HEK293 (cell line): ENCODE measurements around the gene SLC6A11.

Source experiments
- CTCF ChIA-PET: fragments of 350-600 bp; formaldehyde crosslinking; extraction: SDS; loops from one replicate; lab custom pipeline; 2021; ENCODE audit warnings: antibody characterized with exemption; lab: Yijun Ruan, JAX
- POLR2A ChIA-PET: fragments of 300-600 bp; formaldehyde crosslinking; extraction: SDS; loops from one replicate; lab custom pipeline; 2020; ENCODE audit warnings: antibody characterized with exemption, inconsistent platforms; lab: Yijun Ruan, JAX
- H3K27ac ChIP-seq: fragments of 200-500 bp; sonication (Bioruptor generic); 2 replicates; pipeline ENCODE4 v1.5.1; 2014; ENCODE audit warnings: low read depth, low read length, control low read depth, inconsistent platforms; ENCODE audit errors: extremely low read depth
- H3K36me3 ChIP-seq, 2 experiments: fragments of 200-500 bp in 1 of 2; sonication (Bioruptor generic) in 1 of 2; 1 replicate in 1 of 2; 2 replicates in 1 of 2; pipeline ENCODE4 v1.5.1; 2014 to 2017; ENCODE audit warnings: inconsistent platforms in 2 of 2, low read length in 2 of 2; ENCODE audit not compliant: control insufficient read depth in 2 of 2, insufficient read depth in 1 of 2
- H3K4me1 ChIP-seq: fragments of 200-500 bp; sonication (Bioruptor generic); 2 replicates; pipeline ENCODE4 v1.5.1; 2014; ENCODE audit warnings: mild to moderate bottlenecking, low read length, inconsistent platforms; ENCODE audit not compliant: control insufficient read depth, insufficient read depth
- H3K4me3 ChIP-seq: 2 replicates; pipeline ENCODE4 v1.5.1; 2011; ENCODE audit warnings: low read depth, mild to moderate bottlenecking, control low read depth, low read length, moderate library complexity
- H3K9me3 ChIP-seq: fragments of 200-500 bp; sonication (Bioruptor generic); 2 replicates; pipeline ENCODE4 v1.5.1; 2014; ENCODE audit warnings: low read depth, low read length, inconsistent platforms; ENCODE audit not compliant: control insufficient read depth, insufficient read depth
- KLF17 ChIP-seq: fragments of 450-650 bp; formaldehyde crosslinking; IDR thresholded peaks from 2 replicates; pipeline ENCODE4 v1.5.1; 2016; ENCODE audit warnings: missing biosample characterization, missing genetic modification characterization
- KLF7 ChIP-seq: fragments of 450-650 bp; formaldehyde crosslinking; IDR thresholded peaks from 2 replicates; pipeline ENCODE4 v1.5.1; 2016; ENCODE audit warnings: missing biosample characterization, missing genetic modification characterization, borderline replicate concordance
- MEIS1 ChIP-seq: sonication (generic); formaldehyde crosslinking; IDR thresholded peaks from 2 replicates; pipeline ENCODE4 v1.8.1; 2022; ENCODE audit warnings: missing genetic modification reagents, mild to moderate bottlenecking, borderline replicate concordance
- MYNN ChIP-seq: fragments of 450-650 bp; formaldehyde crosslinking; IDR thresholded peaks from 2 replicates; pipeline ENCODE4 v1.5.1; 2016; ENCODE audit warnings: missing biosample characterization, missing genetic modification characterization, borderline replicate concordance
- ZNF133 ChIP-seq: fragments of 450-650 bp; formaldehyde crosslinking; IDR thresholded peaks from 2 replicates; pipeline ENCODE4 v1.5.1; 2016; ENCODE audit warnings: missing biosample characterization, missing genetic modification characterization
- ZNF404 ChIP-seq: fragments of 450-650 bp; formaldehyde crosslinking; IDR thresholded peaks from 2 replicates; pipeline ENCODE4 v1.5.1; 2017; ENCODE audit warnings: missing biosample characterization, missing genetic modification characterization
- ZNF416 ChIP-seq: fragments of 450-650 bp; formaldehyde crosslinking; IDR thresholded peaks from 2 replicates; pipeline ENCODE4 v1.5.1; 2016; ENCODE audit warnings: missing biosample characterization, missing genetic modification characterization
- ZNF488 ChIP-seq: fragments of 450-650 bp; formaldehyde crosslinking; IDR thresholded peaks from 2 replicates; pipeline ENCODE4 v1.5.1; 2016; ENCODE audit warnings: missing biosample characterization, missing genetic modification characterization
- ZNF660 ChIP-seq: fragments of 450-650 bp; IDR thresholded peaks from 2 replicates; pipeline ENCODE4 v1.5.1; 2018; ENCODE audit warnings: missing biosample characterization, mild to moderate bottlenecking, missing genetic modification characterization
- ZNF843 ChIP-seq: fragments of 450-650 bp; formaldehyde crosslinking; IDR thresholded peaks from 2 replicates; pipeline ENCODE4 v1.5.1; 2016; ENCODE audit warnings: missing biosample characterization, missing genetic modification characterization
- TF ChIP-seq, protein P1 (sequence below): fragments of 450-650 bp; formaldehyde crosslinking; conservative IDR thresholded peaks from 2 replicates; pipeline ENCODE4 v1.5.1; 2016; ENCODE audit warnings: low read depth, missing biosample characterization, missing genetic modification characterization
- TF ChIP-seq, protein P2 (sequence below): fragments of 450-650 bp; formaldehyde crosslinking; IDR thresholded peaks from 2 replicates; pipeline ENCODE4 v1.5.1; 2016; ENCODE audit warnings: missing biosample characterization, missing genetic modification characterization
- TF ChIP-seq, protein P3 (sequence below): fragments of 450-650 bp; formaldehyde crosslinking; IDR thresholded peaks from 2 replicates; pipeline ENCODE4 v1.5.1; 2017; ENCODE audit warnings: missing biosample characterization, missing genetic modification characterization
- TF ChIP-seq, protein P4 (sequence below): fragments of 450-650 bp; formaldehyde crosslinking; IDR thresholded peaks from 2 replicates; pipeline ENCODE4 v1.5.1; 2016; ENCODE audit warnings: missing biosample characterization, missing genetic modification characterization
- TF ChIP-seq, protein P5 (sequence below): fragments of 450-650 bp; formaldehyde crosslinking; IDR thresholded peaks from 2 replicates; pipeline ENCODE4 v1.5.1; 2016; ENCODE audit warnings: missing biosample characterization, missing genetic modification characterization
- TF ChIP-seq, protein P6 (sequence below): fragments of 450-650 bp; formaldehyde crosslinking; IDR thresholded peaks from 2 replicates; pipeline ENCODE4 v1.5.1; 2016; ENCODE audit warnings: missing biosample characterization, missing genetic modification characterization, borderline replicate concordance

Gene SLC6A11

GRCh38 chr3:10948326-10948725, 132.3 kb downstream of the SLC6A11 start (continued):
- TF ChIP-seq, protein P1, sequence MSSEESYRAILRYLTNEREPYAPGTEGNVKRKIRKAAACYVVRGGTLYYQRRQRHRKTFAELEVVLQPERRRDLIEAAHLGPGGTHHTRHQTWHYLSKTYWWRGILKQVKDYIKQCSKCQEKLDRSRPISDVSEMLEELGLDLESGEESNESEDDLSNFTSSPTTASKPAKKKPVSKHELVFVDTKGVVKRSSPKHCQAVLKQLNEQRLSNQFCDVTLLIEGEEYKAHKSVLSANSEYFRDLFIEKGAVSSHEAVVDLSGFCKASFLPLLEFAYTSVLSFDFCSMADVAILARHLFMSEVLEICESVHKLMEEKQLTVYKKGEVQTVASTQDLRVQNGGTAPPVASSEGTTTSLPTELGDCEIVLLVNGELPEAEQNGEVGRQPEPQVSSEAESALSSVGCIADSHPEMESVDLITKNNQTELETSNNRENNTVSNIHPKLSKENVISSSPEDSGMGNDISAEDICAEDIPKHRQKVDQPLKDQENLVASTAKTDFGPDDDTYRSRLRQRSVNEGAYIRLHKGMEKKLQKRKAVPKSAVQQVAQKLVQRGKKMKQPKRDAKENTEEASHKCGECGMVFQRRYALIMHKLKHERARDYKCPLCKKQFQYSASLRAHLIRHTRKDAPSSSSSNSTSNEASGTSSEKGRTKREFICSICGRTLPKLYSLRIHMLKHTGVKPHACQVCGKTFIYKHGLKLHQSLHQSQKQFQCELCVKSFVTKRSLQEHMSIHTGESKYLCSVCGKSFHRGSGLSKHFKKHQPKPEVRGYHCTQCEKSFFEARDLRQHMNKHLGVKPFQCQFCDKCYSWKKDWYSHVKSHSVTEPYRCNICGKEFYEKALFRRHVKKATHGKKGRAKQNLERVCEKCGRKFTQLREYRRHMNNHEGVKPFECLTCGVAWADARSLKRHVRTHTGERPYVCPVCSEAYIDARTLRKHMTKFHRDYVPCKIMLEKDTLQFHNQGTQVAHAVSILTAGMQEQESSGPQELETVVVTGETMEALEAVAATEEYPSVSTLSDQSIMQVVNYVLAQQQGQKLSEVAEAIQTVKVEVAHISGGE: no peak
- TF ChIP-seq, protein P2, sequence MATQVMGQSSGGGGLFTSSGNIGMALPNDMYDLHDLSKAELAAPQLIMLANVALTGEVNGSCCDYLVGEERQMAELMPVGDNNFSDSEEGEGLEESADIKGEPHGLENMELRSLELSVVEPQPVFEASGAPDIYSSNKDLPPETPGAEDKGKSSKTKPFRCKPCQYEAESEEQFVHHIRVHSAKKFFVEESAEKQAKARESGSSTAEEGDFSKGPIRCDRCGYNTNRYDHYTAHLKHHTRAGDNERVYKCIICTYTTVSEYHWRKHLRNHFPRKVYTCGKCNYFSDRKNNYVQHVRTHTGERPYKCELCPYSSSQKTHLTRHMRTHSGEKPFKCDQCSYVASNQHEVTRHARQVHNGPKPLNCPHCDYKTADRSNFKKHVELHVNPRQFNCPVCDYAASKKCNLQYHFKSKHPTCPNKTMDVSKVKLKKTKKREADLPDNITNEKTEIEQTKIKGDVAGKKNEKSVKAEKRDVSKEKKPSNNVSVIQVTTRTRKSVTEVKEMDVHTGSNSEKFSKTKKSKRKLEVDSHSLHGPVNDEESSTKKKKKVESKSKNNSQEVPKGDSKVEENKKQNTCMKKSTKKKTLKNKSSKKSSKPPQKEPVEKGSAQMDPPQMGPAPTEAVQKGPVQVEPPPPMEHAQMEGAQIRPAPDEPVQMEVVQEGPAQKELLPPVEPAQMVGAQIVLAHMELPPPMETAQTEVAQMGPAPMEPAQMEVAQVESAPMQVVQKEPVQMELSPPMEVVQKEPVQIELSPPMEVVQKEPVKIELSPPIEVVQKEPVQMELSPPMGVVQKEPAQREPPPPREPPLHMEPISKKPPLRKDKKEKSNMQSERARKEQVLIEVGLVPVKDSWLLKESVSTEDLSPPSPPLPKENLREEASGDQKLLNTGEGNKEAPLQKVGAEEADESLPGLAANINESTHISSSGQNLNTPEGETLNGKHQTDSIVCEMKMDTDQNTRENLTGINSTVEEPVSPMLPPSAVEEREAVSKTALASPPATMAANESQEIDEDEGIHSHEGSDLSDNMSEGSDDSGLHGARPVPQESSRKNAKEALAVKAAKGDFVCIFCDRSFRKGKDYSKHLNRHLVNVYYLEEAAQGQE (tag by site-specific recombination): no peak
- TF ChIP-seq MYNN (tag by site-specific recombination): no peak
- TF ChIP-seq MEIS1 (CRISPR knock-in tag): no peak
- TF ChIP-seq ZNF133 (tag by site-specific recombination): no peak
- TF ChIP-seq ZNF488 (tag by site-specific recombination): no peak

- H3K27ac ChIP-seq: no peak overlapping the region
- no peaks in the 10 kb centered on the region for H3K9me3 ChIP-seq
- ChIA-PET CTCF (interaction anchor here (0.9 to 11.2 kb wide), 3 partner anchors 9 to 191 kb away, joined by 3 to 142 read pairs (median 4); no protein-coding TSS in a partner anchor), POLR2A (no interaction called here)
- no peaks in the 10 kb centered on the region for H3K36me3 ChIP-seq
- H3K4me3 ChIP-seq: no peak overlapping the region
- no peaks in the 10 kb centered on the region for H3K4me1 ChIP-seq
- TF ChIP-seq, protein P3, sequence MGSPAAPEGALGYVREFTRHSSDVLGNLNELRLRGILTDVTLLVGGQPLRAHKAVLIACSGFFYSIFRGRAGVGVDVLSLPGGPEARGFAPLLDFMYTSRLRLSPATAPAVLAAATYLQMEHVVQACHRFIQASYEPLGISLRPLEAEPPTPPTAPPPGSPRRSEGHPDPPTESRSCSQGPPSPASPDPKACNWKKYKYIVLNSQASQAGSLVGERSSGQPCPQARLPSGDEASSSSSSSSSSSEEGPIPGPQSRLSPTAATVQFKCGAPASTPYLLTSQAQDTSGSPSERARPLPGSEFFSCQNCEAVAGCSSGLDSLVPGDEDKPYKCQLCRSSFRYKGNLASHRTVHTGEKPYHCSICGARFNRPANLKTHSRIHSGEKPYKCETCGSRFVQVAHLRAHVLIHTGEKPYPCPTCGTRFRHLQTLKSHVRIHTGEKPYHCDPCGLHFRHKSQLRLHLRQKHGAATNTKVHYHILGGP (tag by site-specific recombination): no peak
- TF ChIP-seq ZNF843 (tag by site-specific recombination) (no peak), KLF17 (tag by site-specific recombination) (no peak), ZNF660 (tag by site-specific recombination) (no peak), ZNF404 (no peak), ZNF416 (no peak), KLF7 (tag by site-specific recombination) (no peak)
- TF ChIP-seq, protein P4, sequence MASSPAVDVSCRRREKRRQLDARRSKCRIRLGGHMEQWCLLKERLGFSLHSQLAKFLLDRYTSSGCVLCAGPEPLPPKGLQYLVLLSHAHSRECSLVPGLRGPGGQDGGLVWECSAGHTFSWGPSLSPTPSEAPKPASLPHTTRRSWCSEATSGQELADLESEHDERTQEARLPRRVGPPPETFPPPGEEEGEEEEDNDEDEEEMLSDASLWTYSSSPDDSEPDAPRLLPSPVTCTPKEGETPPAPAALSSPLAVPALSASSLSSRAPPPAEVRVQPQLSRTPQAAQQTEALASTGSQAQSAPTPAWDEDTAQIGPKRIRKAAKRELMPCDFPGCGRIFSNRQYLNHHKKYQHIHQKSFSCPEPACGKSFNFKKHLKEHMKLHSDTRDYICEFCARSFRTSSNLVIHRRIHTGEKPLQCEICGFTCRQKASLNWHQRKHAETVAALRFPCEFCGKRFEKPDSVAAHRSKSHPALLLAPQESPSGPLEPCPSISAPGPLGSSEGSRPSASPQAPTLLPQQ (tag by site-specific recombination): no peak
- TF ChIP-seq, protein P5, sequence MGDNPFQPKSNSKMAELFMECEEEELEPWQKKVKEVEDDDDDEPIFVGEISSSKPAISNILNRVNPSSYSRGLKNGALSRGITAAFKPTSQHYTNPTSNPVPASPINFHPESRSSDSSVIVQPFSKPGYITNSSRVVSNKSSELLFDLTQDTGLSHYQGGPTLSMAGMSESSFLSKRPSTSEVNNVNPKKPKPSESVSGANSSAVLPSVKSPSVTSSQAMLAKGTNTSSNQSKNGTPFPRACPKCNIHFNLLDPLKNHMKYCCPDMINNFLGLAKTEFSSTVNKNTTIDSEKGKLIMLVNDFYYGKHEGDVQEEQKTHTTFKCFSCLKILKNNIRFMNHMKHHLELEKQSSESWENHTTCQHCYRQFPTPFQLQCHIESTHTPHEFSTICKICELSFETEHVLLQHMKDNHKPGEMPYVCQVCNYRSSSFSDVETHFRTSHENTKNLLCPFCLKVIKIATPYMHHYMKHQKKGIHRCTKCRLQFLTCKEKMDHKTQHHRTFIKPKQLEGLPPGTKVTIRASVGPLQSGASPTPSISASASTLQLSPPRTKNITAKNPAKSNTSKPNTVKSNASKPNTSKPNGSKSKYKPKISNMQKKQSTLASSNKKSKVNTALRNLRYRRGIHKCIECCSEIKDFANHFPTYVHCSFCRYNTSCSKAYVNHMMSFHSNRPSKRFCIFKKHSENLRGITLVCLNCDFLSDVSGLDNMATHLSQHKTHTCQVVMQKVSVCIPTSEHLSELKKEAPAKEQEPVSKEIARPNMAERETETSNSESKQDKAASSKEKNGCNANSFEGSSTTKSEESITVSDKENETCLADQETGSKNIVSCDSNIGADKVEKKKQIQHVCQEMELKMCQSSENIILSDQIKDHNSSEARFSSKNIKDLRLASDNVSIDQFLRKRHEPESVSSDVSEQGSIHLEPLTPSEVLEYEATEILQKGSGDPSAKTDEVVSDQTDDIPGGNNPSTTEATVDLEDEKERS (tag by site-specific recombination): no peak
- TF ChIP-seq, protein P6, sequence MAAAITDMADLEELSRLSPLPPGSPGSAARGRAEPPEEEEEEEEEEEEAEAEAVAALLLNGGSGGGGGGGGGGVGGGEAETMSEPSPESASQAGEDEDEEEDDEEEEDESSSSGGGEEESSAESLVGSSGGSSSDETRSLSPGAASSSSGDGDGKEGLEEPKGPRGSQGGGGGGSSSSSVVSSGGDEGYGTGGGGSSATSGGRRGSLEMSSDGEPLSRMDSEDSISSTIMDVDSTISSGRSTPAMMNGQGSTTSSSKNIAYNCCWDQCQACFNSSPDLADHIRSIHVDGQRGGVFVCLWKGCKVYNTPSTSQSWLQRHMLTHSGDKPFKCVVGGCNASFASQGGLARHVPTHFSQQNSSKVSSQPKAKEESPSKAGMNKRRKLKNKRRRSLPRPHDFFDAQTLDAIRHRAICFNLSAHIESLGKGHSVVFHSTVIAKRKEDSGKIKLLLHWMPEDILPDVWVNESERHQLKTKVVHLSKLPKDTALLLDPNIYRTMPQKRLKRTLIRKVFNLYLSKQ: no peak
Measured at GRCh38 chr3:10949197-10949596, 133.2 kb downstream of the SLC6A11 start.
